ENCODE measurements around the gene NPM1.
"Not testable (repeated sequence)": the region's sequence is repeated elsewhere in the genome, so short reads cannot be mapped to it uniquely, and the experiment has no call there.

The NPM1 gene

DNA sequence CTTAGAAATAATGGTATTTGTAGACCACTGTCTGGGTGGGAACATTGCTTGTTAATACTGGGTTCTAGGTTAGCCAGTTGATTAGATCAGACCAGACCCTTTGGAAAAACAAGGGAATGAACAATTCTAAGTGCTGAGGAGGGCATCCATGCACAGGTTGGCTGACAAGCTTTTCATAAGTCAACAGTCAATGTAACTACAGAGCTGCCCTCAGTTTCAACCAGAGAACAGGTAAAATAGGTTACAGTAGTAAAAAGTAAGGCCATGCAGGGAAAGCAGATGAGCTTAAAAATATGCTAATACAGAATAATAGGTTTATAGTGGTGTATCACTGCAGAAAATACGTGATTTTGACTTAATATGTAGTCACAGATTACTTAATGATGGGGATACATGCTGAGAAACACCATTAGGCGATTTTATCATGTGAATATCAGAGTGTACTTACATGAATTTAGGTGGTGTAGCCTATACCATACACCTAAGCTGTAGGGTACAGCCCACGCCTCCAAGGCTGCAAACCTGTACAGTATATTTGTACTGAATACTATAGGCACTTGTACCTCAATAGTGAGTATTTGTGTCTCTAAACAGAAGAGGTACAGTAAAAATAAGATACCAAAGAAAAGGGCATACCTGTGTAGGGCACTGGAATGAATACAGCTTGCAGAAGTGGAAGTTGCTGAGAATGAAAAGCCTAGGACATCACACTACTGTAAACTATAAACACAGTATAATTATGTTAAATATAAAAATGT, 25.7 kb downstream of the NPM1 start:
- Histone ChIP-seq H3K9me3 (no peaks in the 10 kb centered on the region), H3K27me3 (no peaks in the 10 kb centered on the region), H3K36me3 (peaks cover 0 to 44% (median 26%) of the 10 kb centered on the region in 3 donors), H3K4me1 (peaks cover 0 to 39% (median 6%) of the 10 kb centered on the region in 4 donors), H3K27ac (no peak overlapping the region), H3K4me3 (no peak overlapping the region)
- no peak for DNase-seq
- intact Hi-C loops (cut with DNase I; ENCODE audit: low total_unique reads): loop anchor here (10.0 kb wide), 1 partner anchor 631 kb away; no protein-coding TSS in a partner anchor
- TF ChIP-seq CTCF (IDR thresholded peaks at IDR 0.05): no peak

- DNase-seq, H3K27ac ChIP-seq, H3K9me3 ChIP-seq, H3K4me3 ChIP-seq, H3K27me3 ChIP-seq: not testable (repeated sequence)
- peaks cover 0 to 37% (median 21%) of the 10 kb centered on the region in 3 donors for H3K36me3 ChIP-seq
- H3K4me1 ChIP-seq: peaks cover 0 to 39% (median 11%) of the 10 kb centered on the region in 4 donors
- intact Hi-C loops (cut with DNase I; ENCODE audit: low total_unique reads): loop anchor here (10.0 kb wide), 1 partner anchor 631 kb away; no protein-coding TSS in a partner anchor
Observed at GRCh38 chr5:171413993-171414392, 26.3 kb downstream of the NPM1 start.

- H3K36me3 ChIP-seq: peaks cover 0 to 26% (median 12%) of the 10 kb centered on the region in 3 donors
- H3K27ac ChIP-seq: no peak overlapping the region
- H3K4me1 ChIP-seq: peaks cover 0 to 39% (median 14%) of the 10 kb centered on the region in 4 donors
- no peaks in the 10 kb centered on the region for H3K27me3 ChIP-seq
- no peaks in the 10 kb centered on the region for H3K9me3 ChIP-seq
- no peak for TF ChIP-seq CTCF (IDR thresholded peaks at IDR 0.05)
- intact Hi-C loops (cut with DNase I; ENCODE audit: low total_unique reads): loop anchor here (10.0 kb wide), 1 partner anchor 630 kb away; no protein-coding TSS in a partner anchor
- H3K4me3 ChIP-seq: no peak overlapping the region
- no peak for DNase-seq
Observed at GRCh38 chr5:171415115-171415730, 27.6 kb downstream of the NPM1 start.

DNA sequence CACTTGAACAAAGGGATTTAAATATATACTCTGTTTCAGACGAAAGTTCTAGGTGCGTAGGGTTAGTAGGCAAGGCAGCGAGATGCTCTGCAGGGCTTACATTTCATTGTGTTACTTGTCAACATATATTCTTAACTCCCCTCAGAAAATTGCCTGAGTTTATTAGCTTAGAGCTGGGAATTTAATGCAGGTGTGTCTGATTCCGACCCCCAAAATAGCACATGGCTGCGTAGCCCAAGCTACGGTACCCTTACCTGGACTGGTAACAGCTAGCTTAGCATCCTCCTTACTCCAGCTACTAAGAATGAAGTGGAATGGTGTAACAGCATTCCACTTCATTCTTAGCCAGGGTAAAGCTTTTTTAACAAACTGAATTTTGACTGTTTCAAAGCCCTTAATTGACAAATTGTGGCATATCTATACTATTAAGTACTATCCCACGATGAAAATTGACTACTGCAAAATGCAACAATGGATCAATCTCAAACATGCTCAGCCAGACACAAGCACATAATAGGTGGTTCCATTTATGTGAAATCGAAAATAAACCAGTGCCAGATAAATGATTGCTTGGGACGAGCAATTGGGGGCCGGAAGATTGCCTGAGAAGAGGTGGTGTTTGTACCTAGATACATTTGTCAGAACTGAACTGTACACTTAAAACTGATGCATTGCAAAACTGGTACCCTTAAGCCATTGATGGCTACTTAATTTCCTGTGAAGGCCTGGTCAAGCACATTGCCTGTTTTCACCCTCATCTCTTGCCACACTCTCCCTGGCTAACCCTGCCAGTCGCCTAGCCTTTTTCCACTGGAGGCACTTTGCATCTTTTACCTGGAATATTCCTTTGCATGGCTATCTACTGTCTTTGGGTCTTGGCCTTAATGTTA, 28.8 kb downstream of the NPM1 start:
- intact Hi-C loops (cut with DNase I; ENCODE audit: low total_unique reads): loop anchor here (10.0 kb wide), 1 partner anchor 628 kb away; no protein-coding TSS in a partner anchor
- Histone ChIP-seq H3K9me3 (no peaks in the 10 kb centered on the region), H3K27me3 (no peaks in the 10 kb centered on the region), H3K4me3 (no peak overlapping the region), H3K27ac (no peak overlapping the region), H3K36me3 (peaks cover 0 to 20% (median 4%) of the 10 kb centered on the region in 3 donors), H3K4me1 (peaks cover 0 to 39% (median 22%) of the 10 kb centered on the region in 4 donors)
- DNase-seq: no peak
- no peak for TF ChIP-seq CTCF (IDR thresholded peaks at IDR 0.05)

- peak overlapping the region; percentile 41 to 43 for H3K4me3 ChIP-seq
- DNase-seq: peak; percentile 72 to 89
- no peak overlapping the region for H3K27ac ChIP-seq
- intact Hi-C loops (cut with DNase I; ENCODE audit: low total_unique reads): loop anchor here (2.0 to 10.0 kb wide), 2 partner anchors 490 to 626 kb away; no protein-coding TSS in a partner anchor
- H3K27me3 ChIP-seq: no peaks in the 10 kb centered on the region
- peaks cover 0 to 12% (median 0%) of the 10 kb centered on the region in 3 donors for H3K36me3 ChIP-seq
- TF ChIP-seq CTCF (IDR thresholded peaks at IDR 0.05): peak; percentile 98
- H3K4me1 ChIP-seq: peaks cover 0 to 36% (median 23%) of the 10 kb centered on the region in 4 donors
- H3K9me3 ChIP-seq: no peaks in the 10 kb centered on the region
Observed at GRCh38 chr5:171418316-171418981, 30.8 kb downstream of the NPM1 start.
